OCI-LY1 (cell line): Measurements from ENCODE around the gene VEPH1.

ENCODE experiments used
- CTCF ChIP-seq: fragments of 200-600 bp; sonication (generic), shearing (Covaris generic); IDR thresholded peaks from 2 replicates; pipeline ENCODE4 v1.5.1; 2017; ENCODE audit warnings: mild to moderate bottlenecking, antibody characterized with exemption, low read length, moderate library complexity, mixed read lengths
- EZH2 ChIP-seq: fragments of 200-600 bp; sonication (generic), shearing (Covaris generic); IDR thresholded peaks from 2 replicates; pipeline ENCODE4 v1.8.0; 2017; ENCODE audit warnings: borderline replicate concordance, mixed run types, mild to moderate bottlenecking, antibody characterized with exemption, low read length, moderate library complexity, mixed read lengths

GRCh38 chr3:157238457-157238856 lies 264.8 kb downstream of the VEPH1 start:
- no peak for TF ChIP-seq CTCF
- no peak for TF ChIP-seq EZH2
